ENCODE measurements around the gene MAPK12. TPM values are rescaled to one million over a fixed set of nuclear protein-coding genes. Genes with fewer than 3 reads are reported as not detected.

The MAPK12 gene
- total and polyA plus RNA-seq, 10 of the 15 experiments (the other 5 are each of a cell fraction or from before 2014, with no cell fraction given), result 1.1 to 38.9 (median 16.3) TPM

GRCh38 chr22:50253046-50253915, 8.2 kb downstream of the MAPK12 start:
- in situ Hi-C loops (cut with MboI) (loop anchor here (10.0 kb wide), 2 partner anchors 242 to 362 kb away; no protein-coding TSS in a partner anchor), intact Hi-C loops (cut with micrococcal nuclease; ENCODE audit: unreplicated experiment) (loop anchor here (5.0 kb wide), 2 partner anchors 244 to 439 kb away; no protein-coding TSS in a partner anchor)
- Histone ChIP-seq H3K4me1 (ENCODE audit: control insufficient read depth, insufficient read depth, low read length) (peaks cover 16% of the 10 kb centered on the region), H3K79me2 (ENCODE audit: control insufficient read depth, insufficient read depth, low read length) (peaks cover 9% of the 10 kb centered on the region), H3K27ac (ENCODE audit: control insufficient read depth, insufficient read depth) (no peak overlapping the region), H3K4me2 (ENCODE audit: control insufficient read depth, insufficient read depth) (no peak overlapping the region), H3K4me3 (no peak overlapping the region), H2AFZ (ENCODE audit: control insufficient read depth, low read depth, low read length) (no peak overlapping the region), H4K20me1 (ENCODE audit: control insufficient read depth, insufficient read depth) (no peaks in the 10 kb centered on the region), H3K27me3 (replicated peaks in 1 of 2; ENCODE audit: control insufficient read depth in 2 of 2, insufficient read depth in 2 of 2, low read length in 1 of 2) (no peaks in the 10 kb centered on the region), H3K36me3 (ENCODE audit: control insufficient read depth in 2 of 2, insufficient read depth in 2 of 2, low read length in 1 of 2) (no peaks in the 10 kb centered on the region; a peak in 2 of 4 replicates), H3K9me3 (replicated peaks; ENCODE audit: control insufficient read depth, insufficient read depth, low read length) (no peaks in the 10 kb centered on the region), H3K9ac (ENCODE audit: control insufficient read depth, insufficient read depth, low read length) (no peak overlapping the region)
- ChIA-PET CTCF (interaction anchor here (0.6 to 2.8 kb wide), 10 partner anchors 8 to 368 kb away, joined by 3 to 20 read pairs (median 4); partner anchors contain the start of gene MAPK12), RAD21 (ENCODE audit: unreplicated experiment) (interaction anchor here (0.6 to 3.3 kb wide), 6 partner anchors 8 to 217 kb away, joined by 3 to 26 read pairs (median 3); partner anchors contain the start of gene MAPK12), POLR2A (no interaction called here), SMC1A (ENCODE audit: uncharacterized antibody, unreplicated experiment) (interaction anchor here (1.2 to 1.3 kb wide), 3 partner anchors 88 to 105 kb away, joined by 3 read pairs; no protein-coding TSS in a partner anchor)
- BruUV-seq (replicated peaks), result no TSS peak
- DNase-seq (ENCODE audit: low read depth, low spot score) (no peak), ATAC-seq (no peak), FAIRE-seq (no peak)
- TF ChIP-seq CUX1 (IDR thresholded peaks at IDR 0.05; ENCODE audit: insufficient replicate concordance, low read depth, low read length) (no peak), SP1 (IDR thresholded peaks at IDR 0.05; ENCODE audit: low read depth, low read length) (no peak), RELA (IDR thresholded peaks at IDR 0.05; ENCODE audit: borderline replicate concordance, partially characterized antibody) (no peak), NBN (IDR thresholded peaks at IDR 0.05) (no peak), CHD1 (IDR thresholded peaks at IDR 0.05; ENCODE audit: low read depth, low read length) (no peak)
- 85% methylated on average over 19 of the region's 22 CpGs for WGBS (ENCODE audit: insufficient coverage, insufficient replicate concordance, low lambda C conversion rate, missing lambda C conversion rate)
